NCI-H69 (cell line): ENCODE results near the gene CT47B1.
"Not testable (repeated sequence)": the region's sequence is repeated elsewhere in the genome, so short reads cannot be mapped to it uniquely, and the experiment has no call there.

Experiments
- DNase-seq: peaks from one replicate; lab custom pipeline; 2025; lab: John Stamatoyannopoulos, UW

Gene CT47B1

GRCh38 chrX:120875766-120876165 is at the start of gene CT47B1:
Gene CT47B1 (minus strand): TSS chrX:120875866. CDS start chrX:120875670, 196 bp downstream.
- not testable (repeated sequence) for DNase-seq

GRCh38 chrX:120874678-120875557 is 748 bp downstream of the CT47B1 start:
- no peak for DNase-seq

GRCh38 chrX:120857240-120857639 is 18.4 kb downstream of the CT47B1 start:
- DNase-seq = peak; percentile 16

DNA sequence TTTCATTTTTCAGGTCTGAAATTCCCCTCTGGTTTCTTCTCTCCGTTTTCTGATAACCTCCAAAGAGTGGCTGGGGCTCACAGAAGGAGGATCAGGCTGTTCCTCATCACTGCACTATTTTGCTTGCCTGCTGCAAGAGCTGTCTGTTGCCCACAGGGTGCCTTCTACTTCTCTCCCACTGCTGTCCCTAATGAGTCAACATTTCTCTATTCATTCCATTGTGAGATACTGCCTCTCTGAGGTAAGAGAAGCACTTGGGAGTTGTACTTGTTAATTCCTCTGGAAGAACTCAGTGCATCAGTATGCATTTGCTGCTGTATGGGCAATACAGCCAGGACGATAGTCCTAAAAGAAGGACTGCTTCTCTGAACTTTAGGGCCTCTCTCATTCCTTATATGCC is 34.8 kb downstream of the CT47B1 start:
- peak; percentile 6 for DNase-seq

GRCh38 chrX:120839491-120839890 is 36.2 kb downstream of the CT47B1 start:
- peak; percentile 2 for DNase-seq

DNA sequence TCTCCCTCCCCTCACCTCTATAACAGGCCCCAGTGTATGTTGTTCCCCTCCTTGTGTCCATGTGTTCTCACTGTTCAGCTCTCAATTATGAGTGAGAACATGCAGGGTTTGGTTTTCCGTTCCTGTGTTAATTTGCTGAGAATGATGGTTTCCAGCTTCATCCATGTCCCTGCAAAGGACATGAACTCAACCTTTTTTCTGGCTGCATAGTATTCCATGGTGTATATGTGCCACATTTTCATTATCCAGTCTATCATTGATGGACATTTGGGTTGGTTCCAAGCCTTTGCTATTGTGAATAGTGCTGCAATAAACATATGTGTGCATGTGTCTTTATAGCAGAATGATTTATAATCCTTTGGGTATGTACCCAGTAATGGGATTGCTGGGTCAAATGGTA is 48.5 kb downstream of the CT47B1 start:
- DNase-seq = not testable (repeated sequence)

DNA sequence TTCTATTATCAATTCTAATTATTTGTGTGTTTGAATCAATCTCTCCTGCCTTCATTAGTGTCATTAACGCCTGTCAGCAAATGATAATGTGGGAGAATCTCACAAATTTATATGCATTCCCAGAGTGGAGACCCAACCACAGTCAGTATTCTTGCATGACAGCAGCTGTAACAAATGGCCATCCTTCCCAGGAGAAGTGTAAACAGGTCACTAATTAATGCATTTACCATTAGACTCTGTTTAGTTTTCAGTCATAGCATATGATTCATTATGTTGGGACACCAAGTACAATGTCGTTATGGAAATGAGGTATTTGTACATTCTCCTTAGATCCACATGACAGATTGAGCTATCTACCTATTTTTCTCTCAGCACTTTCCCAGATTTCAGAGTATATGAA is 50.5 kb downstream of the CT47B1 start:
- DNase-seq = peak; percentile 3

DNA sequence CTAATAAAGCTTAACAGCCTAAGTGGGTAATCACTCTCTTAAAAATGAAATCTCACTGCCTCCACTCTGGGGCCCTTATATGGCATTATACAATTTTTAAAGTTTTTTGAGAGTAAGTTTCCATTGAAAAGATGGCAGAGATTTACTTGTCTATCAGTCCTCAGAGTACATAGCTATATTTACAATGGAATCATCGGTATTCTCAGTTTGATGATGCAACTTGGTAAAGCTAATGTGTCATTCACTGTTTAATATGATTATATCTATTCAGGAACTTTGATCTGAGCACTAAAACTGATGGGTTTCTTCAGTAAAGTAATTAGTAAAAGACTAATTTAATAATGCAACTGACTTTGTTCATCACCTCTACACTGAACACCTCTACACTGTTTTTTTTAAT is 51.6 kb downstream of the CT47B1 start:
- no peak for DNase-seq

GRCh38 chrX:120823556-120823955 is 52.1 kb downstream of the CT47B1 start:
- DNase-seq = peak; percentile 90
